ENCODE measurements around the gene NAALADL2. TPM values are rescaled to one million over a fixed set of nuclear protein-coding genes. Genes with fewer than 3 reads are reported as not detected.

NAALADL2 gene
- total and polyA plus RNA-seq, 2 of the 8 experiments (the other 6 are each of a cell fraction or from before 2014, with no cell fraction given), result 0.12 to 0.22 TPM

DNA sequence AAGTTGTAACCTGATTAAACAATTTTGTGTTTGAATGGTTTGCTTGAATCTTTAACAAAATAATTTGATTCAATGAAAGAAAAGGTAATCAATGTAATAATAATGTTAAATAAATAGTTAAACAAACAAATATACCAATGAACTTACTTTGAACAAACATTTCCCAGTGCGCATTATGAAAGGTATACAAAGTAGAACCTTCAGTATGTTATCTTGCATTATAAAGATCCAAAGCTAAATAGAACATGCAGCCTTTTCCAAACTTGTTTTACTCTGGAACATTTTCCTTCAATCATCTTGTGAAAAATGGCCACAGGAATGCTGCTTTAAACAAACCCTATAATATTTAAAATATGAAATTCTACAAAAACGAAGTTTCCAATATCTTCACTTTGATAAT lies 620.0 kb downstream of the NAALADL2 start (continued):
- no peak for TF ChIP-seq EGR1 (IDR thresholded peaks at IDR 0.05; ENCODE audit: borderline replicate concordance, low read depth, low read length)
- TF ChIP-seq, protein P1, sequence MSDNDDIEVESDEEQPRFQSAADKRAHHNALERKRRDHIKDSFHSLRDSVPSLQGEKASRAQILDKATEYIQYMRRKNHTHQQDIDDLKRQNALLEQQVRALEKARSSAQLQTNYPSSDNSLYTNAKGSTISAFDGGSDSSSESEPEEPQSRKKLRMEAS (IDR thresholded peaks at IDR 0.05), result no peak
- no peak for TF ChIP-seq SP2 (IDR thresholded peaks at IDR 0.05; ENCODE audit: low read length)
- TF ChIP-seq, protein P2, sequence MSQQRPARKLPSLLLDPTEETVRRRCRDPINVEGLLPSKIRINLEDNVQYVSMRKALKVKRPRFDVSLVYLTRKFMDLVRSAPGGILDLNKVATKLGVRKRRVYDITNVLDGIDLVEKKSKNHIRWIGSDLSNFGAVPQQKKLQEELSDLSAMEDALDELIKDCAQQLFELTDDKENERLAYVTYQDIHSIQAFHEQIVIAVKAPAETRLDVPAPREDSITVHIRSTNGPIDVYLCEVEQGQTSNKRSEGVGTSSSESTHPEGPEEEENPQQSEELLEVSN (IDR thresholded peaks at IDR 0.05), result no peak
- TF ChIP-seq TAF7 (optimal IDR thresholded peaks at IDR 0.05; ENCODE audit: borderline replicate concordance, low read depth, low read length), result no peak
- TF ChIP-seq FOSL1 (IDR thresholded peaks at IDR 0.05; ENCODE audit: insufficient read depth, low read depth, low read length), result no peak
- TF ChIP-seq RFX5 (IDR thresholded peaks at IDR 0.05; ENCODE audit: borderline replicate concordance, low read depth, low read length), result no peak
- TF ChIP-seq KDM5A (IDR thresholded peaks at IDR 0.05; ENCODE audit: low read length), result no peak
